ENCODE measurements around the gene POLR2J. TPM values are rescaled to one million over a fixed set of nuclear protein-coding genes. Genes with fewer than 3 reads are reported as not detected.
"Not testable (repeated sequence)": the region's sequence is repeated elsewhere in the genome, so short reads cannot be mapped to it uniquely, and the experiment has no call there.

The POLR2J gene
- 10 to 100 TPM; 76.1 to 77.4 TPM for total RNA-seq
- polyA plus RNA-seq: 129 TPM

DNA sequence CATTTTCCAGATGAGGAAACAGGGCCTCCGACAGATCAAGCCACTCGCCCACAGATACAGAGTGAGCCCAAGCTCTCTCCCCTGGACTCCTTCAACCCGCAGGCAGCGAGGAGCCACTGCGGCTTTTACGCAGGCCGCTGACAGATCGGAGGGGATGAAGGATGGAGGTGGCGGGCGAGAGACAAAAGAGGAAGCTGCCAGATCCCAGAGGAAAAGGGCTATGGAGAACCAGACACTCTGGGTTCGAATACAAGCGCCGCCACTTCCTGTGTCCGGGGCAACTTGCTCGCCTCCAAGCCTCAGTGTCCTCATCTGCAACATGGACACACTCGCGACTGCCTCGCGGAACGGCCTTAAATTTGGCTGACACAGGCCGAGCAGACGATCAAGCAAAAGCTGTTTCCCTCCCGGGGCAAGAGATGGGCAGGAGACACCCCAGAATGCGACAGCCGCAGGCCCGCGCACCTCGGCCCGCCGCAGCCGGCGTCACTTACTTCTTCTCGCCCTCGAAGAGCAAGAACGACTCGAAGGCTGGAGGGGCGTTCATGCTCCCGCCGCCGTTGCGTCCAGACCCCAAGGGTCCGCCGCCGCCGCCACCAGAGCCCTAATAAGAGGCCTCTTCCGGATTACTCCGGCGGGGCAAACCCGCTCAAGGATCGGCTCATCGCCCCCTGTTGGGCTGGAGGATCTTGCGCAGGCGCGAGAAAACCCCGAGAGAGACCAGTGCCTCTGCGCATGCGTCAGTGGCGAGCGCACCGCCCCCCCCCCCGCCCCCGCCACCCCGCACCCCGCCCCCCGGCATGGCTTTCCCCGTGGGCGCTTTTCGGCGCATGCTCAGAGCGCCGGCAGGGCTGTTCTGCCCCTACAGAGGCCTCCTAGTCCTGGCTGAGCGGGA, at the start of gene POLR2J:
POLR2J (minus strand) TSS at position 609 of the 895 bp plus-strand sequence; CDS start at position 547, 62 bp downstream.
- H3K4me1 Mint-ChIP-seq; H3K27me3 ChIP-seq (ENCODE audit: insufficient read depth, low read length, poor library complexity, severe bottlenecking); H3K9me3 Mint-ChIP-seq; H3K36me3 Mint-ChIP-seq; H3K27ac ChIP-seq (ENCODE audit: low read depth, low read length); H3K4me3 ChIP-seq (ENCODE audit: low read length); CTCF ChIA-PET; H3K27me3 Mint-ChIP-seq; POLR2A ChIA-PET; H3K36me3 ChIP-seq (ENCODE audit: insufficient read depth, low read length); H3K9me3 ChIP-seq (ENCODE audit: low read length); H3K4me1 ChIP-seq (ENCODE audit: insufficient read depth, low read length): not testable (repeated sequence)
- DNase-seq: peak; percentile 66 to 92 (median 90)
- peak within 1 kb of the TSS; percentile 76 to 92 (median 84) for H3K27ac Mint-ChIP-seq
- H3K4me3 Mint-ChIP-seq: peak within 1 kb of the TSS; percentile 88 to 98 (median 90)

- H3K27ac Mint-ChIP-seq; H3K4me3 ChIP-seq (ENCODE audit: low read length); H3K36me3 Mint-ChIP-seq; H3K4me3 Mint-ChIP-seq; H3K36me3 ChIP-seq (ENCODE audit: insufficient read depth, low read length); DNase-seq; H3K27me3 Mint-ChIP-seq; H3K27me3 ChIP-seq (ENCODE audit: insufficient read depth, low read length, poor library complexity, severe bottlenecking); H3K4me1 ChIP-seq (ENCODE audit: insufficient read depth, low read length); POLR2A ChIA-PET; H3K27ac ChIP-seq (ENCODE audit: low read depth, low read length); H3K4me1 Mint-ChIP-seq; CTCF ChIA-PET; H3K9me3 ChIP-seq (ENCODE audit: low read length); H3K9me3 Mint-ChIP-seq: not testable (repeated sequence)
These were observed 49.4 kb upstream of the POLR2J start for GRCh38 chr7:102527822-102528793.

GRCh38 chr7:102527182-102527581, 48.5 kb upstream of the POLR2J start:
- DNase-seq; H3K27me3 ChIP-seq (ENCODE audit: insufficient read depth, low read length, poor library complexity, severe bottlenecking); H3K27me3 Mint-ChIP-seq; H3K27ac Mint-ChIP-seq; H3K4me3 ChIP-seq (ENCODE audit: low read length); H3K9me3 ChIP-seq (ENCODE audit: low read length); H3K36me3 ChIP-seq (ENCODE audit: insufficient read depth, low read length); POLR2A ChIA-PET; CTCF ChIA-PET; H3K9me3 Mint-ChIP-seq; H3K4me1 ChIP-seq (ENCODE audit: insufficient read depth, low read length); H3K36me3 Mint-ChIP-seq; H3K27ac ChIP-seq (ENCODE audit: low read depth, low read length); H3K4me1 Mint-ChIP-seq; H3K4me3 Mint-ChIP-seq: not testable (repeated sequence)

GRCh38 chr7:102524803-102525202, 46.1 kb upstream of the POLR2J start:
- not testable (repeated sequence) for H3K36me3 Mint-ChIP-seq

DNA sequence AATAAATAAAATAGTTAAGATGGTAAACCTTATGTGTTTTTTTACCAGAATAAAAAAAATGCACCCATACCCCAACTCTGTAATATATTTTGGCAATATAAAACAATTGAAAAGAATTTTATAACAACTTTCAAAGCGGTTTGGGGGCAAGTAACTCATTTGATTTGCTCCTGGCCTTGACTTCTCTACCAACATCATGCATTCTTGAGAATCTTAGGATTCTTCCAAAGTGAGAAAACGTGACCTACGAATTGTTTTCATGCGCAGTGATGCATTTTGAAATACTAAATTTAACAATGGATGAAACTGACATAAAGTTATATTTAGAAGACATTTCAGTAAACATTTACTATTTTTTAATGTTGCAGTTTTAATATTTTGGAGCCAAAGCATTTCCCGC, 42.1 kb upstream of the POLR2J start:
- H3K4me3 ChIP-seq (ENCODE audit: low read length); H3K27ac ChIP-seq (ENCODE audit: low read depth, low read length); H3K36me3 Mint-ChIP-seq; H3K27ac Mint-ChIP-seq; POLR2A ChIA-PET; CTCF ChIA-PET; H3K4me1 Mint-ChIP-seq; DNase-seq; H3K27me3 ChIP-seq (ENCODE audit: insufficient read depth, low read length, poor library complexity, severe bottlenecking); H3K36me3 ChIP-seq (ENCODE audit: insufficient read depth, low read length); H3K4me1 ChIP-seq (ENCODE audit: insufficient read depth, low read length); H3K9me3 Mint-ChIP-seq; H3K27me3 Mint-ChIP-seq; H3K4me3 Mint-ChIP-seq; H3K9me3 ChIP-seq (ENCODE audit: low read length): not testable (repeated sequence)

More at GRCh38 chr7:102524803-102525202, 46.1 kb upstream of the POLR2J start:
- H3K27ac Mint-ChIP-seq; H3K9me3 Mint-ChIP-seq; H3K4me3 ChIP-seq (ENCODE audit: low read length); H3K4me1 Mint-ChIP-seq; H3K27ac ChIP-seq (ENCODE audit: low read depth, low read length); H3K9me3 ChIP-seq (ENCODE audit: low read length); CTCF ChIA-PET; DNase-seq; H3K4me1 ChIP-seq (ENCODE audit: insufficient read depth, low read length); H3K27me3 Mint-ChIP-seq; POLR2A ChIA-PET; H3K27me3 ChIP-seq (ENCODE audit: insufficient read depth, low read length, poor library complexity, severe bottlenecking); H3K36me3 ChIP-seq (ENCODE audit: insufficient read depth, low read length); H3K4me3 Mint-ChIP-seq: not testable (repeated sequence)

DNA sequence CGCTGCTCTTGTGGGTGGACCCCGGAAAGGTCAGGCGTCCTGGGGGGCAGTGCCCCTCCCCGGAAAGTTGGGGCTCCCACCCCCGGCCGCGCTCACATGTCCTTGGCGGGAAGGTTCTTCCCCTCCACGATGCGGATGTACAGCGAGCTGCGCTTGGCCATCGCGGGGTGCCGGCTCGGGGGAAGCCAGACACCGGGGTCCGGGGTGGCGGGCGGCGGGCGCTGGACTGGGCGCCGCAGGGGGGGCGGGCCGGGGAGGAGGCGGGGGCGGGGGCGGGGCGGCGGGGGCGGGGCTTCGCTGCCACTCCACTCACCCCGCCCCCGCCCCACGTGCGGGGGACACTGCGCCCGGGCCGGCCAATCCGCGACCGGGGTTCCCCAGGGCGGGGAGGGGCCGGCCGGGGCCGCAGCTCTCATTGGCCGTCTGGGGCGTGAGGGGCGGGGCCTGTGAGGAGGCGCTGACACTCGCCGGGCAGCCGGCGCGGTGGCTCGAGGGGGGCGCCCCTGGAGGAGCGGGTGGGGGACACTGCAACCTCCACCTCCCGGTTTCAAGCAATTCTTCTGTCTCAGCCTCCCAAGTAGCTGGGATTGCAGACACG, 38.9 kb upstream of the POLR2J start, which contains the start of gene RASA4B:
RASA4B (minus strand) TSS at position 228 of the 598 bp plus-strand sequence; CDS start at position 161, 67 bp downstream.
- CTCF ChIA-PET; H3K27ac Mint-ChIP-seq; H3K4me1 Mint-ChIP-seq; H3K27me3 ChIP-seq (ENCODE audit: insufficient read depth, low read length, poor library complexity, severe bottlenecking); H3K27me3 Mint-ChIP-seq; H3K4me3 ChIP-seq (ENCODE audit: low read length); H3K9me3 Mint-ChIP-seq; H3K9me3 ChIP-seq (ENCODE audit: low read length); H3K4me1 ChIP-seq (ENCODE audit: insufficient read depth, low read length); H3K36me3 Mint-ChIP-seq; H3K27ac ChIP-seq (ENCODE audit: low read depth, low read length); H3K36me3 ChIP-seq (ENCODE audit: insufficient read depth, low read length); POLR2A ChIA-PET: not testable (repeated sequence)
- peak in 1 of 5 donors; percentile 2 for DNase-seq
- H3K4me3 Mint-ChIP-seq: peak within 1 kb of the TSS in 3 of 7 donors; percentile 44 to 73 (median 68)

- H3K27ac Mint-ChIP-seq; POLR2A ChIA-PET; H3K4me1 Mint-ChIP-seq; H3K27me3 ChIP-seq (ENCODE audit: insufficient read depth, low read length, poor library complexity, severe bottlenecking); H3K36me3 ChIP-seq (ENCODE audit: insufficient read depth, low read length); DNase-seq; H3K4me3 Mint-ChIP-seq; H3K9me3 Mint-ChIP-seq; H3K4me3 ChIP-seq (ENCODE audit: low read length); H3K27ac ChIP-seq (ENCODE audit: low read depth, low read length); H3K36me3 Mint-ChIP-seq; H3K27me3 Mint-ChIP-seq; CTCF ChIA-PET; H3K4me1 ChIP-seq (ENCODE audit: insufficient read depth, low read length); H3K9me3 ChIP-seq (ENCODE audit: low read length): not testable (repeated sequence)
These were observed 38.2 kb upstream of the POLR2J start for GRCh38 chr7:102516951-102517350.

DNA sequence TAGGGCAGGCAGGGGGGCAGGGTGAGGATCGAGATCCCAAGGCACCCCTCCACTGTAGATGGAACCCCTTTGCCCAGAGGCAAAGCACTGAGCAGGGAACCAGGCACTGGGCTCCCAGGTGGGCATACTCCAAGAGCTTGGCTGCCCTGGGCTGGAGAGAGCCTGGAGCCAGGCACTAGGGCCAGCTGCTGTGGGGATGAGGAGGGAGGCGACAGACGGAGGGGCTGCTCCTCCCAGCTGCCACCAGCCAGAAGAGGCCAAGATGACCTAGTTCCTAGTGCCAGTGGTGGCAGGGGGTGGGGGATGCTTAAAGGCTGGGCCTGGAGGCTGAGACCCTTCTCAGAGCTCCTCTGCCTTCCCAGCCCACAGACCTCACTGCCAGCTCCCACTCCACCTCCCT, 37.2 kb upstream of the POLR2J start:
- H3K27me3 ChIP-seq (ENCODE audit: insufficient read depth, low read length, poor library complexity, severe bottlenecking); H3K4me1 ChIP-seq (ENCODE audit: insufficient read depth, low read length); DNase-seq; H3K9me3 Mint-ChIP-seq; H3K9me3 ChIP-seq (ENCODE audit: low read length); CTCF ChIA-PET; H3K27me3 Mint-ChIP-seq; H3K4me3 Mint-ChIP-seq; H3K36me3 ChIP-seq (ENCODE audit: insufficient read depth, low read length); H3K27ac Mint-ChIP-seq; H3K36me3 Mint-ChIP-seq; POLR2A ChIA-PET; H3K27ac ChIP-seq (ENCODE audit: low read depth, low read length); H3K4me1 Mint-ChIP-seq; H3K4me3 ChIP-seq (ENCODE audit: low read length): not testable (repeated sequence)

Measured in CD8-positive, alpha-beta memory T cell (primary cell).